Small intestine (tissue), 7 donors: ENCODE results near the gene PLEKHG5. TPM values are rescaled to one million over a fixed set of nuclear protein-coding genes. Genes with fewer than 3 reads are reported as not detected.
"Not testable (repeated sequence)": the region's sequence is repeated elsewhere in the genome, so short reads cannot be mapped to it uniquely, and the experiment has no call there.

Experiments used
- DNase-seq, 2 donors: peaks; one replicate each; pipeline versions ENCODE4 v3.0.0 to v3.0.0-alpha.2; 2013
- FAIRE-seq: peaks from 2 replicates; lab custom pipeline; 2012; peaks lifted over from hg19 to GRCh38; lab: Jason Lieb, UNC
- H3K27ac ChIP-seq, 3 donors: one replicate each; pipeline ENCODE4 v1.5.1; 2013; ENCODE audit warnings: low read length in 2 of 3, mild to moderate bottlenecking in 2 of 3, control low read depth in 1 of 3, inconsistent platforms in 1 of 3, low read depth in 1 of 3, moderate library complexity in 1 of 3
- H3K27me3 ChIP-seq, 3 donors: one replicate each; pipeline ENCODE4 v1.6.1; 2013; ENCODE audit warnings: low read length in 3 of 3, inconsistent platforms in 1 of 3; ENCODE audit not compliant: control insufficient read depth in 3 of 3, insufficient read depth in 3 of 3
- H3K36me3 ChIP-seq, 3 donors: one replicate each; pipeline ENCODE4 v1.6.1; 2013; ENCODE audit warnings: low read length in 3 of 3, inconsistent platforms in 1 of 3, low read depth in 1 of 3, mild to moderate bottlenecking in 1 of 3, moderate library complexity in 1 of 3; ENCODE audit not compliant: control insufficient read depth in 3 of 3, insufficient read depth in 2 of 3
- H3K4me1 ChIP-seq, 3 donors: one replicate each; pipeline ENCODE4 v1.6.1; 2013; ENCODE audit warnings: low read length in 2 of 3, inconsistent platforms in 1 of 3, low read depth in 1 of 3, mild to moderate bottlenecking in 1 of 3, moderate library complexity in 1 of 3; ENCODE audit not compliant: control insufficient read depth in 3 of 3, insufficient read depth in 2 of 3
- H3K4me3 ChIP-seq, 3 donors: one replicate each; pipeline ENCODE4 v1.5.1; 2013; ENCODE audit warnings: low read length in 3 of 3, control low read depth in 1 of 3, inconsistent platforms in 1 of 3, low read depth in 1 of 3, mild to moderate bottlenecking in 1 of 3, moderate library complexity in 1 of 3
- H3K9me3 ChIP-seq, 2 donors: one replicate each; pipeline ENCODE4 v1.6.1; 2013; ENCODE audit warnings: low read depth in 1 of 2, low read length in 1 of 2; ENCODE audit not compliant: control insufficient read depth in 2 of 2, insufficient read depth in 1 of 2
- WGBS, 3 donors: extraction: QIAGEN DNeasy Blood & Tissue Kit; methylation state at CpG; one replicate each; pipeline ENCODE4 v1.1.7; 2013; 5-methylcytosine and 5-hydroxymethylcytosine counted together
- polyA plus RNA-seq, 4 donors: library from polyadenylated mRNA; stranded (reverse) in 3 of 4; unstranded in 1 of 4; fragments of 200-250 nt in 3 of 4; fragments of 120-200 nt in 1 of 4; gene quantifications; one replicate each; pipeline versions ENCODE4 v1.2.1 to v1.2.3, GENCODE V29; 2013
- donor health status: healthy with polysubstance abuse.
- donor health status: control.
- donor health status: control.
- donor health status: Bipolar disorder and iron deficiency.
- donor health status: healthy.

Gene PLEKHG5
- polyA plus RNA-seq, 4 donors: 2.4 to 13.5 (median 7.1) TPM

- not testable (repeated sequence) for DNase-seq, H3K4me3 ChIP-seq, FAIRE-seq, H3K4me1 ChIP-seq, H3K9me3 ChIP-seq, H3K27ac ChIP-seq, H3K36me3 ChIP-seq
- peaks cover 0 to 10% (median 2%) of the 10 kb centered on the region in 3 donors for H3K27me3 ChIP-seq
- 65 to 74% (median 72%) methylated on average over 11 to 13 of the region's 13 CpGs for WGBS, 3 donors
Observed at GRCh38 chr1:6431645-6432579, 59.6 kb downstream of the PLEKHG5 start.

DNA sequence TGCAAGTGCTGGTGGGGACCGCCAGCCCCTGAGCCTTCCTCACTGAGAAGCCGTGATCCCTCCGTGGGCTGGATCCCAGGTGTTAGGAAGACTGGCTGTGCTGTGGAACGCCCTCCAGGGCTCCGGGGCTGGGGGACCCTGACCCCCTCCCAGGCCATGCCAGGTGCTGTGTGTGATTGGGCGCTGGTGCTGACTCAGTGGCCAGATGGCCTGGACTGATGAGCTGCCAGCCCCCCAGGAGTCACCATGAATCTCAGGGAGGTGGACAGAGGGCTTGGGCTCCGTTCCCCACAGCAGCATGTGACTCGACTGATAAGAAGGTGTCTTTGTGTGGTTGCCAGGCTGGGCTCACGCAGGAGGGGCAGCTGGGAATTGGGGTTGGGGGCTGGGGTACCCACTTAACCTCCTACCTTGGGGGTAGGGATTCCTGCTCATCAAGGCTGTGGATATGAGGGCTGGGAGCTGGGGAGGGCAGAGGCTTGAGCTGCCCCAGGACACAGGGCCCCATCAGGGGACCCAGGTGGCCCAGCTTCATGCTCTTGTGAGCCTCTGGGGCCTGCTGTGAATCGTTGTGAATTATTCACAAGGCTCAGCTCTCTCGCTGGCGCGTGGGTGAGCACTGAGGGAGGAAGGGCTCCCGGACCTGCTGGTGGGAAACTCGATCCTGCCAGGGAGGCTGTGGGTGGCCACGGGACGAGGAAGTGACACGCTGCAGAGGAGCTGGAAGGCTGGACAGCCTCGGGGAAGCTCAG is 61.6 kb downstream of the PLEKHG5 start:
- H3K4me1 ChIP-seq, DNase-seq, H3K9me3 ChIP-seq, H3K4me3 ChIP-seq, H3K27ac ChIP-seq, FAIRE-seq, H3K36me3 ChIP-seq: not testable (repeated sequence)
- H3K27me3 ChIP-seq: peaks cover 0 to 29% (median 7%) of the 10 kb centered on the region in 3 donors
- 39 to 51% (median 49%) methylated on average over 18 to 19 of the region's 19 CpGs for WGBS, 3 donors

DNA sequence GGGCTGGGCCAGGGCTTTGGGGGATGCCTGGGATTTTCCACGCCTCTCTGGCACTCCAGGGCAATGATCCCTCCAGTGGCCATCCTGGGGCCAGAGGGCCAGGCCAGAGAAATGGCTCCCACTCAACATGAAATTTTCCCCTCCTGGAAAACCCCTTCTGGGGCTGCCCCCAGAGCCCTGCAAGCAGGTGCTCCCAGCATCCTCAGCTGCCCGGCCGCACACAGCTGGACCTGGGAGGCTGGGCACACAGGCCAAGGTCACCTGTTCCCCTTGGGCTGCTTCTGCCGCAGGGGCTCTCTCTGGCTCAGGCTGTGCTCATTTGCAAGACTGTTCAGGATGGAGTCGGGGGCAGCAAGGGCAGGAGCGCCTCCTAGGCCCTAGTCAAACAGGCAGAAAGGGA is 63.0 kb downstream of the PLEKHG5 start:
- not testable (repeated sequence) for H3K4me3 ChIP-seq, H3K36me3 ChIP-seq, H3K9me3 ChIP-seq, FAIRE-seq, H3K27ac ChIP-seq, DNase-seq, H3K4me1 ChIP-seq
- 73 to 83% (median 81%) methylated on average over 5 to 6 of the region's 6 CpGs for WGBS, 3 donors
- H3K27me3 ChIP-seq: peaks cover 0 to 40% (median 16%) of the 10 kb centered on the region in 3 donors

DNA sequence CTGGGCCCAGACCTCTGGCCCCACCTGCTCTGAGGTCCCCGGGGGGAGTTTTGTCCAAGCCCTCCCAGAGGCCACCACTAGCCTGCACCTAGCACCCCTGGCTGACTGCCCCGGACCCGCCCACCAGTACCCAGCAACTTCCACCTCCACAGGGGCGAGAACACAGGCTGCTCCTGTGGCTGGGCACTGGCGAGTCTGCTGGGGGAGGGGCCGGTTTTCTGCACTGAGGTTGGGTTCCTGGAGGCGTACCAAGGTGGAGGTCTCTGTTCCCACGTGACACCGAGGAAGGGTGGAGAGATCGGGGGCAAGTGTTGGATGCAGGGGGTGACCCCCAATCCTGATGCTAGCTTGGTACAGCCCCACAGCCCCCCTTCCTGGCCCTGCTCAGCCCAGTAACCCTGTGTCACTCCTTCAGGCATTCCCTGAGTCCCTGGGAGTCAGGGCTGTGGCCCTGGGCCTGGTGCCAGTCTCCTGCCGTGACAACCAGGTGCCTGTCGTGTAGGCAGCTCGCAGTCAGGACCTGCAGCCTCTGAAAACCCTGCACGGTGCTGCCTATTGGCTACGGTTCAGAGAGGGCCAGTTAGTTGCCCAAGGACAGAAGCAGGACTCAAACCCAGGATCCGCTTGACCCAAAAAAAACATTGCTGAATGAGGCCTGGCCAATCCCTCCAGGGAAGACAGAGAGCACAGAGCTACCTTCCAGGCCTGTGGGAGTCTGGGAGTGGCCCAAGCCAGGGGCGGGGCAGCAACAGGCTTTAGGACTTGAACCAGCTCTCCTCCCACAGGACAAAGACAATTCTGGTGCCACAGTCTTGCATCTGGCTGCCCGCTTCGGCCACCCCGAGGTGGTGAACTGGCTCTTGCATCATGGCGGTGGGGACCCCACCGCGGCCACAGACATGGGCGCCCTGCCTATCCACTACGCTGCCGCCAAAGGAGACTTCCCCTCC is 63.8 kb downstream of the PLEKHG5 start:
- H3K4me3 ChIP-seq: no peak overlapping the region
- DNase-seq: peak in 1 of 2 donors; percentile 60

GRCh38 chr1:6426972-6427350 is 64.5 kb downstream of the PLEKHG5 start:
- 68 to 84% (median 76%) methylated on average over 10 of the region's 10 CpGs for WGBS, 3 donors
- Histone ChIP-seq H3K9me3 (no peaks in the 10 kb centered on the region), H3K27me3 (peaks cover 0 to 54% (median 22%) of the 10 kb centered on the region in 3 donors), H3K36me3 (no peaks in the 10 kb centered on the region), H3K27ac (no peak overlapping the region), H3K4me3 (no peak overlapping the region), H3K4me1 (peaks cover 0 to 9% (median 2%) of the 10 kb centered on the region in 3 donors)
- FAIRE-seq (no peak), DNase-seq (no peak)

More for the DNA sequence above, 63.8 kb downstream of the PLEKHG5 start:
- no peak overlapping the region for H3K27ac ChIP-seq
- 30 to 67% (median 50%) methylated on average over 24 to 26 of the region's 26 CpGs for WGBS, 3 donors
- H3K36me3 ChIP-seq: no peaks in the 10 kb centered on the region
- H3K9me3 ChIP-seq: no peaks in the 10 kb centered on the region
- H3K4me1 ChIP-seq: peaks cover 0 to 9% (median 2%) of the 10 kb centered on the region in 3 donors
- H3K27me3 ChIP-seq: peaks cover 0 to 47% (median 22%) of the 10 kb centered on the region in 3 donors
- no peak for FAIRE-seq

- DNase-seq (no peak), FAIRE-seq (no peak)
- Histone ChIP-seq H3K36me3 (no peaks in the 10 kb centered on the region), H3K27ac (no peak overlapping the region), H3K27me3 (peaks cover 0 to 59% (median 22%) of the 10 kb centered on the region in 3 donors), H3K4me3 (no peak overlapping the region), H3K4me1 (peaks cover 0 to 9% (median 2%) of the 10 kb centered on the region in 3 donors), H3K9me3 (no peaks in the 10 kb centered on the region)
- 59 to 82% (median 75%) methylated on average over 9 of the region's 9 CpGs for WGBS, 3 donors
Observed at GRCh38 chr1:6426277-6426971, 65.0 kb downstream of the PLEKHG5 start.

DNA sequence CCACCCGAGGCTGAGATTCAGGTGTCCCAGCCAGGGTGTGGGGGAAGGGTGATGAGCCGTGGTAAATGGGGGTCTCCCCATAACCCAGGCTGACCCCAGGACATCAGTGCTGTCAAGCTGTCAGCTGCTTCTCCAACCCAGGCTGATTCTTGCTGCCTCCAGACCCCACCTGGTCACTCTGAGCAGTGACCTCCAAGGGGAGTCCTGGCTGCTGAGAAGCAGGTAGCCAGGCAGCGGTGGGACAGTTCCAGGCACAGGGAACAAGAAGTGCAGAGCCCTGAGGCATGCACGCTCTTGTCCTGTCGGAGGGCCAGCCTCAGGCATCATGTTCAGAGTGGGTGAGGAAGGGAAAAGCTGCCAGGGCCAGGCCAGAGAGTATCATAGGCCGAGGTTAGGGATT is 65.8 kb downstream of the PLEKHG5 start:
- Histone ChIP-seq H3K27ac (no peak overlapping the region), H3K9me3 (no peaks in the 10 kb centered on the region), H3K4me3 (no peak overlapping the region), H3K4me1 (peaks cover 0 to 13% (median 2%) of the 10 kb centered on the region in 3 donors), H3K27me3 (peaks cover 3 to 62% (median 28%) of the 10 kb centered on the region in 3 donors), H3K36me3 (no peaks in the 10 kb centered on the region)
- DNase-seq (no peak), FAIRE-seq (no peak)
- 63 to 78% (median 72%) methylated on average over 6 of the region's 6 CpGs for whole genome bisulfite sequencing, 3 donors
